ENCODE data around the gene DNASE1L1. TPM values are rescaled to one million over a fixed set of nuclear protein-coding genes. Genes with fewer than 3 reads are reported as not detected.

DNASE1L1 gene
- total RNA-seq, 4 donors from 2014 or later = 14.6 to 30.7 (median 21.2) TPM

GRCh38 chrX:154354013-154354412 is 55.0 kb downstream of the DNASE1L1 start:
- H3K4me3 ChIP-seq = no peak overlapping the region
- no peak for DNase-seq (ENCODE audit: low spot score in 2 of 2)
- H3K4me1 ChIP-seq = peaks cover 7% of the 10 kb centered on the region
- H3K27me3 ChIP-seq = no peaks in the 10 kb centered on the region
- H3K9me3 ChIP-seq = no peaks in the 10 kb centered on the region
- TF ChIP-seq EP300 (IDR thresholded peaks at IDR 0.05) (no peak), CTCF (IDR thresholded peaks at IDR 0.05) (no peak), POLR2AphosphoS5 (IDR thresholded peaks at IDR 0.05) (no peak), POLR2A (IDR thresholded peaks at IDR 0.05) (no peak)
- peaks cover 100% of the 10 kb centered on the region for H3K36me3 ChIP-seq
- no peak overlapping the region for H3K27ac ChIP-seq
- 81% methylated on average over 2 of the region's 14 CpGs for WGBS

GRCh38 chrX:154353172-154353843 is 55.7 kb downstream of the DNASE1L1 start:
- DNase-seq (ENCODE audit: low spot score in 2 of 2) = no peak
- H3K36me3 ChIP-seq = peaks cover 99% of the 10 kb centered on the region
- no peak for TF ChIP-seq POLR2A (IDR thresholded peaks at IDR 0.05)
- no peak for TF ChIP-seq EP300 (IDR thresholded peaks at IDR 0.05)
- no peak for TF ChIP-seq POLR2AphosphoS5 (IDR thresholded peaks at IDR 0.05)
- TF ChIP-seq CTCF (IDR thresholded peaks at IDR 0.05) = no peak
- no peak overlapping the region for H3K27ac ChIP-seq
- 93% methylated on average over 8 of the region's 24 CpGs for WGBS
- peaks cover 7% of the 10 kb centered on the region for H3K4me1 ChIP-seq
- no peak overlapping the region for H3K4me3 ChIP-seq
- H3K27me3 ChIP-seq = no peaks in the 10 kb centered on the region
- H3K9me3 ChIP-seq = no peaks in the 10 kb centered on the region

- no peak for TF ChIP-seq CTCF (IDR thresholded peaks at IDR 0.05)
- TF ChIP-seq EP300 (IDR thresholded peaks at IDR 0.05) = no peak
- no peak for TF ChIP-seq POLR2AphosphoS5 (IDR thresholded peaks at IDR 0.05)
- TF ChIP-seq POLR2A (IDR thresholded peaks at IDR 0.05) = no peak
- Histone ChIP-seq H3K36me3 (peaks cover 91% of the 10 kb centered on the region), H3K27me3 (no peaks in the 10 kb centered on the region), H3K4me1 (peaks cover 7% of the 10 kb centered on the region), H3K27ac (no peak overlapping the region), H3K4me3 (no peak overlapping the region), H3K9me3 (no peaks in the 10 kb centered on the region)
- WGBS = 93% methylated on average over 5 of the region's 13 CpGs
- DNase-seq (ENCODE audit: low spot score in 2 of 2) = no peak
These were observed 56.6 kb downstream of the DNASE1L1 start for GRCh38 chrX:154352466-154352865.

- no peaks in the 10 kb centered on the region for H3K9me3 ChIP-seq
- H3K36me3 ChIP-seq = peaks cover 86% of the 10 kb centered on the region
- no peaks in the 10 kb centered on the region for H3K27me3 ChIP-seq
- peaks cover 7% of the 10 kb centered on the region for H3K4me1 ChIP-seq
- WGBS = 80% methylated on average over 1 of the region's 14 CpGs
- peak overlapping the region; percentile 11 for H3K27ac ChIP-seq
- TF ChIP-seq EP300 (IDR thresholded peaks at IDR 0.05) = no peak
- TF ChIP-seq POLR2AphosphoS5 (IDR thresholded peaks at IDR 0.05) = no peak
- no peak for TF ChIP-seq POLR2A (IDR thresholded peaks at IDR 0.05)
- TF ChIP-seq CTCF (IDR thresholded peaks at IDR 0.05) = no peak
- H3K4me3 ChIP-seq = no peak overlapping the region
- no peak for DNase-seq (ENCODE audit: low spot score in 2 of 2)
These were observed 57.0 kb downstream of the DNASE1L1 start for GRCh38 chrX:154352012-154352401.

Other genes starting within 250 kb of the DNASE1L1 start
- not detected for gene OPN1MW, start 226.7 kb downstream of the DNASE1L1 start, total RNA-seq
- not detected for gene OPN1MW2, start 189.5 kb downstream of the DNASE1L1 start, total RNA-seq
- not detected for gene OPN1MW3, start 151.7 kb downstream of the DNASE1L1 start, total RNA-seq
- 1 to 10 TPM in 1 of 4 donors, not detected in 3; 3.3 TPM for gene TEX28, start 114.1 kb downstream of the DNASE1L1 start, total RNA-seq
- gene TKTL1, start 113.5 kb downstream of the DNASE1L1 start, total RNA-seq = under 1 TPM in 3 of 4 donors, not detected in 1; 0.24 to 0.51 (median 0.34) TPM
- gene FLNA, start 34.6 kb downstream of the DNASE1L1 start, total RNA-seq = 100 to 1,000 TPM; 374 to 402 (median 386) TPM
- 10 to 100 TPM; 34.4 to 57.0 (median 53.0) TPM for gene EMD, start 30.0 kb downstream of the DNASE1L1 start, total RNA-seq
- 1,000 to 10,000 TPM; 3,684 to 7,390 (median 6,600) TPM for gene RPL10, start 10.9 kb downstream of the DNASE1L1 start, total RNA-seq
- gene TAFAZZIN, start 2.3 kb upstream of the DNASE1L1 start, total RNA-seq = 100 to 1,000 TPM in 1 of 4 donors, 10 to 100 TPM in 3; 37.7 to 122 (median 47.8) TPM
- gene ATP6AP1, start 19.4 kb upstream of the DNASE1L1 start, total RNA-seq = 10 to 100 TPM; 47.0 to 64.4 (median 60.0) TPM
- gene GDI1, start 27.9 kb upstream of the DNASE1L1 start, total RNA-seq = 100 to 1,000 TPM in 1 of 4 donors, 10 to 100 TPM in 3; 64.9 to 115 (median 73.6) TPM
- gene FAM50A, start 34.9 kb upstream of the DNASE1L1 start, total RNA-seq = 10 to 100 TPM; 16.2 to 31.5 (median 23.3) TPM
- gene PLXNA3, start 49.0 kb upstream of the DNASE1L1 start, total RNA-seq = 10 to 100 TPM; 12.0 to 52.0 (median 29.6) TPM
- gene LAGE3, start 70.0 kb upstream of the DNASE1L1 start, total RNA-seq = 10 to 100 TPM in 3 of 4 donors, 1 to 10 TPM in 1; 8.0 to 44.4 (median 28.6) TPM
- 10 to 100 TPM; 25.8 to 50.5 (median 46.4) TPM for gene UBL4A, start 77.4 kb upstream of the DNASE1L1 start, total RNA-seq
- gene SLC10A3, start 81.4 kb upstream of the DNASE1L1 start, total RNA-seq = 10 to 100 TPM; 16.5 to 45.0 (median 38.8) TPM
- 10 to 100 TPM; 33.5 to 40.6 (median 36.6) TPM for gene FAM3A, start 107.0 kb upstream of the DNASE1L1 start, total RNA-seq
- gene G6PD, start 137.6 kb upstream of the DNASE1L1 start, total RNA-seq = 10 to 100 TPM; 22.6 to 60.4 (median 42.0) TPM
- 10 to 100 TPM; 13.1 to 18.3 (median 15.3) TPM for gene IKBKG, start 138.4 kb upstream of the DNASE1L1 start, total RNA-seq
- gene CTAG1A, start 175.9 kb upstream of the DNASE1L1 start, total RNA-seq = not detected
- gene CTAG1B, start 210.0 kb upstream of the DNASE1L1 start, total RNA-seq = not detected
- gene CTAG2, start 244.3 kb upstream of the DNASE1L1 start, total RNA-seq = not detected

All from suprapubic skin (tissue), 4 donors.